ENCODE results near the gene SHANK3.

SHANK3 gene

GRCh38 chr22:50678218-50678650 is 5.6 kb downstream of the SHANK3 start:
- no peak for DNase-seq (ENCODE audit: low spot score)

DNA sequence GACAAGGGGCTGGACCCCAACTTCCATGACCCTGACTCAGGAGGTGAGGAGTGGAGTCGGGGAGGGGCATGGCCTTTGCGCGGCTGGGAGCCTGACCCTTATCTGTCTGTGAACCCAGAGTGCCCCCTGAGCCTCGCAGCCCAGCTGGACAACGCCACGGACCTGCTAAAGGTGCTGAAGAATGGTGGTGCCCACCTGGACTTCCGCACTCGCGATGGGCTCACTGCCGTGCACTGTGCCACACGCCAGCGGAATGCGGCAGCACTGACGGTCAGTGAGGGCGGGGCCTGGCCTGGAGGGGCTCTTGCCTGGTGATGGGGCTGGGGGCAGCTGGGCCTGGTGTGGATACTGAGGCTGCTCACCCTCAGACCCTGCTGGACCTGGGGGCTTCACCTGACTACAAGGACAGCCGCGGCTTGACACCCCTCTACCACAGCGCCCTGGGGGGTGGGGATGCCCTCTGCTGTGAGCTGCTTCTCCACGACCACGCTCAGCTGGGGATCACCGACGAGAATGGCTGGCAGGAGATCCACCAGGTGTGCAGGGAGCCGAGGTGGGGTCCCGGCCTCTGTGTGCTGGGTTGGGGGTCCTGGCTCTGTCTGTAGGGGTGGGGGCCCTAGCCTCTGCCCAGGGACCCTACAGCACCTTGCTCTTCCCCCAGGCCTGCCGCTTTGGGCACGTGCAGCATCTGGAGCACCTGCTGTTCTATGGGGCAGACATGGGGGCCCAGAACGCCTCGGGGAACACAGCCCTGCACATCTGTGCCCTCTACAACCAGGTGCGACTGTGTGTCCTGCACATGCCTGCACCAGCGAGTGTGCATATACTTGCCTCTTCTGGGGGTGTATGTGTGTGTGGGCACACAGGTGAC is 6.3 kb downstream of the SHANK3 start:
- no peak for DNase-seq (ENCODE audit: low spot score)

DNA sequence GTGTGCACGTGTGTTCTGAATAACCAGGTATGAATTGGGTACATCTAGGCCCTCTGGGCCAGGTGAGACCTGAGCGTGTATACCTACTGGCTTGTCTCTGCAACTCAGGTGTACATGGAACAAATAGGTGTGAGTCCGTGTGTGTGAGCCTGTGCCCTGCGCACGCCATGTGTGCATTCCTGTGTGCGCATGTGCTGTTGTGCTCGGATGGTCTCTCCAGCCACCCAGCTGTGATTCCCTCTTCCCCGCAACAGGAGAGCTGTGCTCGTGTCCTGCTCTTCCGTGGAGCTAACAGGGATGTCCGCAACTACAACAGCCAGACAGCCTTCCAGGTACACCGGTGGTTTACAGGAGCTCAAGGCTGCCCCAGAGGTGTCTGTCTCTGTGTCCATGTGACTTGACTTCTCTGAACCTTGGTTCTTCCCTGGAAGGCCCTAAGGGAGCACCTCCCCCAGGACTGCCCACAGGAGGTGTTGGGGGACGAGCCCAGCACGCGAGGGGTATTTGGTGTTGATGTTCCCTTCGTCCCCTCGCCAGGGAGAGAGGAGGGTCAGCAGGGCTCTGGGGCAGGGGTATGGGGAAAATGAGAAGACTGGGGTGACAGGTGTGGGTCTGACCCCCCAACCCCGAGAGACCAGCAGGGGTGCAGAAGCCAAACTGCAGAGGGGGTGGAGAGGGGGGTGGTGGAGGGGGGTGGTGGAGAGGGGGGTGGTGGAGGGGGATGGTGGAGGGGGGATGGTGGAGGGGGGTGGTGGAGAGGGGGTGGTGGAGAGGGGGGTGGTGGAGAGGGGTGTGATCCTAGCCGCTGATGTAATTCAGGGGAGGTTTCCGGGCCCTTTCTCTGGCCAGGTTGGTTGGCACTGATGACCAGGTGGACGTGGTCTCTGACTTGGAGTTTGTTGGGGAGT is 10.7 kb downstream of the SHANK3 start:
- DNase-seq (ENCODE audit: low spot score): no peak

DNA sequence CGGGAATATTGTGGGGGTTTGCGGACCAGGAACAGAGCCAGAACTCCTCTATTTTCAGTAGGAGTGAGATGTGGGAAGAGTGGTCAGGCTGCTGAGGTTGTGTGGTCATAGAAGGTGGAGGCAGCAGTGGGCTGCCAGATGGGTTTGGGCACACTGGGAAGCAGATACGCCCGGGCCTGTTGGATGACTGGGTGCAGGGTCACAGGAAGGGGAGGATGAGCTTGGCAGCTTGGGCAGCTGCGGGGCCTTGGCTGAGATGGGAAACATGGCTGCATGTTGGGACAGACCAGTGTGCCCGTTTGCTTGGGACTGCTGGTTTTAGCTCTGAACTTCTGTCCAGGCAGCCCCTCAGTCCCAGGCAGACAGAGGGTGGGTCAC is 11.4 kb downstream of the SHANK3 start:
- no peak for DNase-seq (ENCODE audit: low spot score)

GRCh38 chr22:50684501-50684900 is 11.9 kb downstream of the SHANK3 start:
- no peak for DNase-seq (ENCODE audit: low spot score)

DNA sequence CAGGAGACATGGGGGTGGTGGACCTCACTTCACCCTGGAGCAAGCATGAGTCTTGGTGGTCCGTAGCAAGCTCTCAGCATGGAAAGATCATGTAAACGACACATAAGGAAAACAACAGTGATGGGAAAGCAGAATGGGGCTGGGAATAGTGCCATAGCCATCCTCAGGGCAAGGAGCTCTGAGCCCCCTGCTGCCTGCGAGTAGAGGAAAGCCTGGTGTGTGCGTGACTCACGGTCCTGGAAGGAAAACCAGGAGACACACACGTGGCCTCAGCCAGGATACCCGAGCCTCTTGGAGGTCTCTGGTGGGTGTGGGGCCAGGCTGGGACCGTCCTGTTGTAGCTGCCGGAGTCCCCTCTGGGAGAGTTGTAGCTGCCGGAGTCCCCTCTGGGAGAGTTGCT is 12.4 kb downstream of the SHANK3 start:
- DNase-seq (ENCODE audit: low spot score): no peak

- no peak for DNase-seq (ENCODE audit: low spot score)
Observed at GRCh38 chr22:50686794-50687193, 14.2 kb downstream of the SHANK3 start.

GRCh38 chr22:50687829-50688228 is 15.2 kb downstream of the SHANK3 start:
- DNase-seq (ENCODE audit: low spot score): no peak

DNA sequence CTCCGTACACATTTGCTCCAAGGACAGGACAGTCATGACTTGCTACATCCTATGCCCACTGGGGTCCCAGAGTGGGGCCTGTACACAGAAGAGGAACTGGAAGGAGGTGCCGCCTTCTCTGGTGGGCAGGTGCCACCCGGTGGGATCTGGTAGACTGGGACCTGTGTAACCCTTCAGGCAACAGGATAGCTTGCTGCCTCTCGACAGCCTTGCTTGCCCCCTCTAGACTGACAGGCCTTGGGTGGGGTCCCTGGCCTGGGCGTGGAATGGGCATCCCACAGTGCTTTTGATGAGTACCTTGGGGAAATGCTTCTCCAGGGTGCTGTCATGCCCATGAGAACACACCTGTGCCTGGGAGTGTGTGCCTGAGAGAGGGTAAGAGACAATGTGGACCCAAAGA is 15.8 kb downstream of the SHANK3 start:
- DNase-seq (ENCODE audit: low spot score): no peak

DNA sequence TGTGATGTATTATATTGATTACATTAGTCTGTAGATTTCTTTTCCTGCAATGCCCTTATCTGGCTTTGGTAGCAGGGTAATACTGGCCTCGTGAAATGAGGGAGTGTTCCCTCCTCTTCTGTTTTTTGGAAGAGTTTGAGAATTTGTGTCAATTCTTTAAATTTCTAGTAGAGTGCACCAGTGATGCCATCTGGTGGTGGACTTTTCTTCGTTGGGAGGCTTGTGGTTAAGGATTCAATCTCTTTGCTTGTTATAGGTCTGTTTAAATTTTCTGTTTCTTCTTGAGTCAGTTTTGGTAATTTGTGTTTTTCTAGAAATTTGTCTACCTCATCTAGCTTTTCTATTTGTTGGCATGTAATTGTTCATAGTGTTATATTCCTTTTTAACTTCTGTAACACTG is 18.9 kb downstream of the SHANK3 start:
- no peak for DNase-seq (ENCODE audit: low spot score)

- DNase-seq (ENCODE audit: low spot score): no peak
Observed at GRCh38 chr22:50693462-50693861, 20.8 kb downstream of the SHANK3 start.

GRCh38 chr22:50694099-50694605 is 21.5 kb downstream of the SHANK3 start:
- no peak for DNase-seq (ENCODE audit: low spot score)

GRCh38 chr22:50694766-50695420 is 22.3 kb downstream of the SHANK3 start:
- DNase-seq (ENCODE audit: low spot score): no peak

DNA sequence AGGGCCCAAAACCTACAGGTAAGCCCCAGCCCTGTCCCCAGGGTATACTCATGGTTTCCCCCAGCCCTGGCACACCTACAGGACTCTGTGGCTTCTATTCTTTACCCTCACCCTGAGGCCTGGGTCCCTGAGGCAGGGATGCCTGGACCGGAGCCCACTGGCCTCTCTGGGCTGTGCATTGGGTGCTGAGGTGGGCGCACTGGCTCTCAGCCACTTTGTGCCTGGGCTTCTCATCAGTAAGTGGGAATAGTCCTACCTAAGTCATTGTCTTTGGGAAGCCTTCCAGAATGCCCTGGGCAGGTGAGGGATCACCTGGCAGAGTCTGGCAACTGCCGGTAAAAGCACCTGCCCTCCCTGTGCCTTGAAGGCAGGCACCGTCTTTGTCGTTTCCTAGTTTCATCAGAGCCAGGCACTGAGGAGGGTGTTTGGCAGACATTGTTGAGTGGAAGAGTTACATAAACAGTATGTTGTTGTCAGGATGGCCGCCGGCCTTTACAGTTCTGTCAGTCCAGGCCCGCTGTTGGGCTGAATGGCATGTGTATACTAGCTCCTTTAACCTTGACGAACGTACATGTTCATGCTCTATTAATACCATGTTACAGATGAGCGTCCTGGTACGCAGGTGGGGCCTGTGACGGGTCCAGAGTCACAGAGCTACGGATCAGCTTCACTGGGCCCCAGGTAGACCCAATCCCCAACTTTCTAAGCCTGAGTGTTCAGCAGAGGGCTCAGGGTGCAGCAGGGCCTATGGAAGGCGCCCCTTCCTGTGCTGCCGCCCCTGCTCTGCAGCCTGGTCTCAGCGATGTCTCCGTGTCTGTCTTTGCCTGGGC is 23.0 kb downstream of the SHANK3 start:
- no peak for DNase-seq (ENCODE audit: low spot score)

- DNase-seq (ENCODE audit: low spot score): no peak
Observed at GRCh38 chr22:50696251-50696798, 23.7 kb downstream of the SHANK3 start.

- no peak for DNase-seq (ENCODE audit: low spot score)
Observed at GRCh38 chr22:50696799-50697561, 24.4 kb downstream of the SHANK3 start.

DNA sequence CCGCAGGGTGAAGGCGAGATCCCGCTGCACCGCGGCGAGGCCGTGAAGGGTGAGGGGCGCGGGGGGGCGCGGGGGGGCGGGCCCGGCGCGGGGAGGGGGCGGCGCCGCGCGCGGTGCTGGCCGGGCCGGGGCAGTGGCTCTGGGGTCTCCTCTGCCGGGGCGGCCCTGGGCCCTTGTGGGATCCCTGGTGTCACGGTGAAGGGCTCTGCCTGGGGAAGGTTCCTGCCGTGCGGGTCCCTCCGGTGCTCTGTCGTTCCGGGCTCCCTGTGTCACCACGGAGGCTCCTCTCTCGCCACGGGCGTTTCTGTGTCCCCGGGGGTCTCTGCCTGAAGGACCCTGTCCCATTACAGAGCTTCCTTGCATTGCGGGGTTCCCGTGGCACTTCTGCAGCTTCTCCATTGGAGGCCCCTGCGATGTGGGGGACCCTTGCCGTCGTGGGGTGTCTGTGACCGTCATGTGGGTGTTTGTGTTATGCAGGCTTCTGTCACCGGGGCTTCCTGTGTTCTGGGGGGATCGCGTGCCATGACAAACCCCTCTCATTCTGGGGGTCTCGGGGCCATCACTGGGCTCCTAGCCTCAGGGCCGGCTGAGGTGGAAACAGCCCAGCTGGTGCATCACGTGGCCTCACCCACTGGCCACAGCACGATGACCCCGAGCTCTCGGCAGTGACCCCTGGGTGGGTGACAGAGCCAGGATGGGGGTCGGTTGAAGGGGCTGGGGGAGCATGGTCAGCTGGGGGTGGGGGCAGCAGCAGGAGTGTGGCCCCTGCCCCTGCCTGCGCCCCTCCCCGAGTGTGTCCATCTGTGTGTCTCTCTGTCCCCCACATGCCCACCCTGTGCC is 25.3 kb downstream of the SHANK3 start:
- no peak for DNase-seq (ENCODE audit: low spot score)

DNA sequence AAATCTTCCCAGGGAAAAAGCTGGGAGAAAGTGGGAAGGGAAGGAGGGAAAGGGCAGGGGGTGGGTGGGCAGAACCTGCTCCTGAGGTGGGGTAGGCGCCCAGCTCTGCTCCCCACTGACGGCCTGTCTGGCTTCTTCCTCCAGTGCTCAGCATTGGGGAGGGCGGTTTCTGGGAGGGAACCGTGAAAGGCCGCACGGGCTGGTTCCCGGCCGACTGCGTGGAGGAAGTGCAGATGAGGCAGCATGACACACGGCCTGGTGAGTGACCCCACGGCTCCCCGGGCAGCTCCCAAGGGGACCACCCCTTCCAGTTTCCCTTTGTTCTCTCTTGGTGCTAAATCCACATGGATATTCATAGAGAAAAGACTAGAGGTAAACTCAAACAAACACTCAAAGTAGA is 25.9 kb downstream of the SHANK3 start:
- no peak for DNase-seq (ENCODE audit: low spot score)

DNA sequence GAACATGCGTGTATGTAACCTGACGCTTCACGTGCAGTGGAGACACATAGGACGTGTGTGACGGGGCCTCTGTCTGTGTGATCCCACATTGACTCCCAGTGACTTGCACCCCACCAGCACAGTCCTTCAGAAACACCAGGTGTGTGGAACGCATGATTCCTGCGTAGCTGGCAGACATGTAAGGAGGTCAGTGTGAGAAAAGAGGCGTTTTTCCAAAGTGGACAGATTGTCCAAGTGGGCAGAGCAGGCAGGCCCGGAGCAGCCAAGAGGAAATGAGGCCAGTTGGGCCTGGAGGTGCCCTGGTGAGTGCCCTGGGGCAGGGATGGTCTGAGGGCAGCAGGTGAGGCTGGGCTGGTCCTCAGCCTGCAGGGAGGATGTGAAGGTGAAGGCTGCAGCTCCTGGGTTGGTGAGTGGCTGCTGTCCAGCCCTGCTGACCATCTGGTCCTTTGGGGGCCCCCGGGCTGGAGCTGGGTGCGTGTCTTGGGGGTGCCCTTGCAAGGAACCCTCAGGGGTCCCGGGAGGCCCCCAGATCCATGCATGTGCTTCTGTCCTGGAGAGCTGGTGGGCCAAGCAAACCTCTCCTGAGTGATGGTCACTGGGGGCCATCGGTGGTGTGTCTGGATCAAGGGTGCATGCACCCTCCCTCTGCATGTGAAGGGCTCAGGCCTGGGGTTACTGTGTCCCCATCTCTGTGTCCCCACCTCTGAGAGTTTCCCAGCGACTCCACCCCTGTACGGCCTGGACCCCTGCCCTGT is 26.6 kb downstream of the SHANK3 start:
- DNase-seq (ENCODE audit: low spot score): no peak
